SK-N-MC (cell line): ENCODE data around the gene TRIM42.

Experiments
- FOXP2 ChIP-seq: optimal IDR thresholded peaks from 2 replicates; pipeline ENCODE3; 2011; ENCODE audit warnings: mild to moderate bottlenecking, moderate library complexity; ENCODE audit not compliant: insufficient read depth; ENCODE audit errors: extremely low read length, control extremely low read depth
- POLR2AphosphoS5 ChIP-seq: IDR thresholded peaks from 2 replicates; pipeline ENCODE4 v1.6.1; 2012; ENCODE audit warnings: mild to moderate bottlenecking, low read depth, low read length, borderline replicate concordance

DNA sequence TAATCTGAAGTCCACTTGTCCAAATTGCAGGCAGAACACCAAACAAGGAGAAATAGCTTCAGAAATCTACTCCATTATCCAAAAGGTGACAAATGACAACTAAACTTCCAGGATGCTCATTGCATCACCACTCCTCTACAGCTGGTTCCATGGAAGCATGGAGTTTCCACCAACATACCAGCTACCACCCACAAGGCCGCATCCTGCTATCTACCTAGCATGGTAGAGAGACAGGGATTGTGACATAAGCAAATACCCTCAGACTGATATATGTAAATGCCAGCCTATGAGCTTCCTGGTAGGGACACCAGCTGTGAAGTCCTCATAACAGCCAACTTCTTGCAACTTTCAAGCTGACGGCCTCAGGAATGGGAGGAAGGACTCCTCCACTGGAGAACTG lies at the start of gene TRIM42:
- no peak for TF ChIP-seq POLR2AphosphoS5
- no peak for TF ChIP-seq FOXP2
